A673 (cell line): ENCODE measurements around the gene ITGB2. TPM values are rescaled to one million over a fixed set of nuclear protein-coding genes. Genes with fewer than 3 reads are reported as not detected.
A peak's percentile ranks its signal among the peaks of the same experiment; 100 is the strongest.

Source experiments
- BruUV-seq: library from RNA; stranded (reverse); fragments of 400-500 nt; replicated peaks from 2 replicates; lab custom pipeline; 2021; lab: Mats Ljungman, UMichigan
- CTCF ChIA-PET: fragments of 300-600 bp; sonication (Branson Sonifier 250); formaldehyde crosslinking; loops from one replicate; lab custom pipeline; 2022; ENCODE audit warnings: antibody characterized with exemption; lab: Charles Lee
- POLR2A ChIA-PET: fragments of 300-600 bp; sonication (Branson Sonifier 250); formaldehyde crosslinking; loops from one replicate; lab custom pipeline; 2022; ENCODE audit warnings: antibody characterized with exemption; ENCODE audit not compliant: low non-redundant PET; lab: Charles Lee
- DNase-seq: peaks from one replicate; pipeline ENCODE4 v3.0.0-alpha.2; 2015; ENCODE audit warnings: low spot score
- H3K27ac ChIP-seq: fragments of 200-600 bp; sonication (generic); 2 replicates; pipeline ENCODE4 v1.5.1; 2016; ENCODE audit warnings: mixed run types, low read depth, mild to moderate bottlenecking, mixed read lengths, antibody characterized with exemption, low read length; ENCODE audit not compliant: poor library complexity, severe bottlenecking
- H3K27me3 ChIP-seq: fragments of 200-600 bp; sonication (generic); replicated peaks from 2 replicates; pipeline ENCODE4 v1.6.1; 2017; ENCODE audit warnings: mixed run types, low read depth, mild to moderate bottlenecking, mixed read lengths, antibody characterized with exemption, low read length; ENCODE audit not compliant: insufficient read depth, poor library complexity
- H3K36me3 ChIP-seq: fragments of 200-600 bp; sonication (generic); 2 replicates; pipeline ENCODE4 v1.6.1; 2016; ENCODE audit warnings: mixed run types, mild to moderate bottlenecking, mixed read lengths, antibody characterized with exemption, low read length; ENCODE audit not compliant: insufficient read depth, poor library complexity, severe bottlenecking
- H3K4me1 ChIP-seq: fragments of 200-600 bp; sonication (generic); 2 replicates; pipeline ENCODE4 v1.6.1; 2017; ENCODE audit warnings: mixed run types, mild to moderate bottlenecking, mixed read lengths, antibody characterized with exemption, low read length; ENCODE audit not compliant: insufficient read depth, poor library complexity, severe bottlenecking
- H3K4me3 ChIP-seq: fragments of 200-600 bp; sonication (generic); 2 replicates; pipeline ENCODE4 v1.5.1; 2016; ENCODE audit warnings: low read depth, mixed run types, mild to moderate bottlenecking, mixed read lengths, low read length; ENCODE audit not compliant: poor library complexity, severe bottlenecking
- H3K9me3 ChIP-seq: fragments of 200-600 bp; sonication (generic); 2 replicates; pipeline ENCODE4 v1.6.1; 2016; ENCODE audit warnings: mixed run types, low read depth, mild to moderate bottlenecking, mixed read lengths, antibody characterized with exemption, low read length; ENCODE audit not compliant: poor library complexity, severe bottlenecking
- CTCF ChIP-seq: fragments of 300-800, 200-600 bp; sonication (generic); conservative IDR thresholded peaks from 2 replicates; pipeline ENCODE4 v1.5.1; 2017; ENCODE audit warnings: low read depth, mild to moderate bottlenecking, antibody characterized with exemption, low read length, moderate library complexity, mixed read lengths
- EZH2 ChIP-seq: fragments of 200-600 bp; sonication (generic); IDR thresholded peaks from 2 replicates; pipeline ENCODE4 v1.6.1; 2017; ENCODE audit warnings: borderline replicate concordance, low read depth, mild to moderate bottlenecking, mixed read lengths, antibody characterized with exemption, low read length; ENCODE audit not compliant: poor library complexity, severe bottlenecking
- intact Hi-C: fragments of 100-400 bp; cut with micrococcal nuclease; formaldehyde crosslinking; loops from one replicate; pipeline ENCODE4 v1.10.0; 2022; ENCODE audit not compliant: unreplicated experiment
- total RNA-seq: library from RNA; stranded (reverse); gene quantifications from 2 replicates; pipeline ENCODE4 v1.2.3, GENCODE V29; 2021

The ITGB2 gene
- total RNA-seq, 1 experiment from 2014 or later = 5.0 TPM

GRCh38 chr21:44933918-44934260, 13.2 kb upstream of the ITGB2 start:
- Histone ChIP-seq H3K27ac (peak overlapping the region; percentile 100), H3K36me3 (peaks cover 40% of the 10 kb centered on the region), H3K27me3 (no peaks in the 10 kb centered on the region), H3K4me1 (peaks cover 36% of the 10 kb centered on the region), H3K9me3 (no peaks in the 10 kb centered on the region), H3K4me3 (peak overlapping the region; percentile 65)
- CTCF ChIA-PET = no interaction called here
- no TSS peak for BruUV-seq
- TF ChIP-seq CTCF = no peak
- TF ChIP-seq EZH2 = no peak
- DNase-seq = no peak
- POLR2A ChIA-PET = no interaction called here
- intact Hi-C loops = loop anchor here (5.0 kb wide), 2 partner anchors 42 to 182 kb away; no protein-coding TSS in a partner anchor

GRCh38 chr21:44933199-44933917, 12.7 kb upstream of the ITGB2 start:
- CTCF ChIA-PET = no interaction called here
- TF ChIP-seq CTCF (no peak), EZH2 (no peak)
- peak overlapping the region; percentile 65 for H3K4me3 ChIP-seq

GRCh38 chr21:44932408-44933181, 11.9 kb upstream of the ITGB2 start:
- ChIA-PET POLR2A (interaction anchor here (0.7 kb wide), 1 partner anchor 41 kb away, joined by 3 read pairs; no protein-coding TSS in a partner anchor), CTCF (interaction anchor here (0.6 to 0.8 kb wide), 2 partner anchors 21 to 307 kb away, joined by 3 read pairs; no protein-coding TSS in a partner anchor)
- TF ChIP-seq CTCF = peak; percentile 42; the same call in 1 of the 2 replicates
- no peak for TF ChIP-seq EZH2
- intact Hi-C loops = loop anchor here (5.0 kb wide), 2 partner anchors 40 to 180 kb away; no protein-coding TSS in a partner anchor
- peaks cover 40% of the 10 kb centered on the region for H3K36me3 ChIP-seq
- DNase-seq = peak; percentile 68
- H3K27me3 ChIP-seq = no peaks in the 10 kb centered on the region
- BruUV-seq = no TSS peak
- H3K4me1 ChIP-seq = peaks cover 47% of the 10 kb centered on the region
- H3K9me3 ChIP-seq = no peaks in the 10 kb centered on the region
- peak overlapping the region; percentile 65 for H3K4me3 ChIP-seq
- peak overlapping the region; percentile 100 for H3K27ac ChIP-seq

More at GRCh38 chr21:44933199-44933917, 12.7 kb upstream of the ITGB2 start:
- no peaks in the 10 kb centered on the region for H3K27me3 ChIP-seq
- POLR2A ChIA-PET = interaction anchor here (0.7 kb wide), 1 partner anchor 41 kb away, joined by 3 read pairs; no protein-coding TSS in a partner anchor
- H3K9me3 ChIP-seq = no peaks in the 10 kb centered on the region
- no peak for DNase-seq
- peaks cover 40% of the 10 kb centered on the region for H3K36me3 ChIP-seq
- no TSS peak for BruUV-seq
- intact Hi-C loops = loop anchor here (5.0 kb wide), 2 partner anchors 41 to 181 kb away; no protein-coding TSS in a partner anchor
- H3K27ac ChIP-seq = peak overlapping the region; percentile 100
- H3K4me1 ChIP-seq = peaks cover 40% of the 10 kb centered on the region
